ENCODE data around the gene TMED4. TPM values are rescaled to one million over a fixed set of nuclear protein-coding genes. Genes with fewer than 3 reads are reported as not detected.

TMED4 gene
- total and polyA plus RNA-seq, 2 of the 13 experiments (the other 11 are each of a cell fraction or from before 2014, with no cell fraction given): 81.4 to 109 TPM

GRCh38 chr7:44580945-44581878 lies 819 bp downstream of the TMED4 start (continued):
- TF ChIP-seq ARID5B (CRISPR knock-in tag; IDR thresholded peaks at IDR 0.05) (no peak), SALL2 (CRISPR knock-in tag; IDR thresholded peaks at IDR 0.05) (0 out of 2 replicates have a peak, but pooled peaks have one; percentile 9), HOXA7 (CRISPR knock-in tag; IDR thresholded peaks at IDR 0.05) (no peak), ZNF737 (CRISPR knock-in tag; IDR thresholded peaks at IDR 0.05; ENCODE audit: borderline replicate concordance) (no peak), ZNF432 (CRISPR knock-in tag; IDR thresholded peaks at IDR 0.05; ENCODE audit: borderline replicate concordance) (no peak), CBFB (CRISPR knock-in tag; IDR thresholded peaks at IDR 0.05) (no peak), HHEX (CRISPR knock-in tag; IDR thresholded peaks at IDR 0.05) (no peak), REL (CRISPR knock-in tag; conservative IDR thresholded peaks at IDR 0.05) (0 out of 2 replicates have a peak, but pooled peaks have one; percentile 73), ZNF138 (CRISPR knock-in tag; IDR thresholded peaks at IDR 0.05; ENCODE audit: low read depth) (no peak), ZMYM3 (CRISPR knock-in tag; IDR thresholded peaks at IDR 0.05) (no peak), ZSCAN21 (CRISPR knock-in tag; IDR thresholded peaks at IDR 0.05; ENCODE audit: borderline replicate concordance) (0 out of 2 replicates have a peak, but pooled peaks have one; percentile 1), SRSF4 (IDR thresholded peaks at IDR 0.05; ENCODE audit: low read depth, low read length, poor library complexity, severe bottlenecking) (no peak), SP1 (IDR thresholded peaks at IDR 0.05) (no peak), SP1 (CRISPR knock-in tag; IDR thresholded peaks at IDR 0.05) (no peak), ARNTL (CRISPR knock-in tag; IDR thresholded peaks at IDR 0.05) (no peak), SMAD1 (CRISPR knock-in tag; IDR thresholded peaks at IDR 0.05; ENCODE audit: borderline replicate concordance, low read depth) (no peak), SP4 (CRISPR knock-in tag; IDR thresholded peaks at IDR 0.05) (no peak), ZNF558 (CRISPR knock-in tag; IDR thresholded peaks at IDR 0.05; ENCODE audit: borderline replicate concordance) (peak; percentile 90)
- TF ChIP-seq, protein P1, sequence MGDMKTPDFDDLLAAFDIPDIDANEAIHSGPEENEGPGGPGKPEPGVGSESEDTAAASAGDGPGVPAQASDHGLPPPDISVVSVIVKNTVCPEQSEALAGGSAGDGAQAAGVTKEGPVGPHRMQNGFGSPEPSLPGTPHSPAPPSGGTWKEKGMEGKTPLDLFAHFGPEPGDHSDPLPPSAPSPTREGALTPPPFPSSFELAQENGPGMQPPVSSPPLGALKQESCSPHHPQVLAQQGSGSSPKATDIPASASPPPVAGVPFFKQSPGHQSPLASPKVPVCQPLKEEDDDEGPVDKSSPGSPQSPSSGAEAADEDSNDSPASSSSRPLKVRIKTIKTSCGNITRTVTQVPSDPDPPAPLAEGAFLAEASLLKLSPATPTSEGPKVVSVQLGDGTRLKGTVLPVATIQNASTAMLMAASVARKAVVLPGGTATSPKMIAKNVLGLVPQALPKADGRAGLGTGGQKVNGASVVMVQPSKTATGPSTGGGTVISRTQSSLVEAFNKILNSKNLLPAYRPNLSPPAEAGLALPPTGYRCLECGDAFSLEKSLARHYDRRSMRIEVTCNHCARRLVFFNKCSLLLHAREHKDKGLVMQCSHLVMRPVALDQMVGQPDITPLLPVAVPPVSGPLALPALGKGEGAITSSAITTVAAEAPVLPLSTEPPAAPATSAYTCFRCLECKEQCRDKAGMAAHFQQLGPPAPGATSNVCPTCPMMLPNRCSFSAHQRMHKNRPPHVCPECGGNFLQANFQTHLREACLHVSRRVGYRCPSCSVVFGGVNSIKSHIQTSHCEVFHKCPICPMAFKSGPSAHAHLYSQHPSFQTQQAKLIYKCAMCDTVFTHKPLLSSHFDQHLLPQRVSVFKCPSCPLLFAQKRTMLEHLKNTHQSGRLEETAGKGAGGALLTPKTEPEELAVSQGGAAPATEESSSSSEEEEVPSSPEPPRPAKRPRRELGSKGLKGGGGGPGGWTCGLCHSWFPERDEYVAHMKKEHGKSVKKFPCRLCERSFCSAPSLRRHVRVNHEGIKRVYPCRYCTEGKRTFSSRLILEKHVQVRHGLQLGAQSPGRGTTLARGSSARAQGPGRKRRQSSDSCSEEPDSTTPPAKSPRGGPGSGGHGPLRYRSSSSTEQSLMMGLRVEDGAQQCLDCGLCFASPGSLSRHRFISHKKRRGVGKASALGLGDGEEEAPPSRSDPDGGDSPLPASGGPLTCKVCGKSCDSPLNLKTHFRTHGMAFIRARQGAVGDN (CRISPR knock-in tag; IDR thresholded peaks at IDR 0.05): no peak
- TF ChIP-seq, protein P2, sequence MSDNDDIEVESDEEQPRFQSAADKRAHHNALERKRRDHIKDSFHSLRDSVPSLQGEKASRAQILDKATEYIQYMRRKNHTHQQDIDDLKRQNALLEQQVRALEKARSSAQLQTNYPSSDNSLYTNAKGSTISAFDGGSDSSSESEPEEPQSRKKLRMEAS (IDR thresholded peaks at IDR 0.05): 0 out of 2 replicates have a peak, but pooled peaks have one; percentile 63
